Mesothelial cell of epicardium (in vitro differentiated cells): Measurements from ENCODE around the gene HIVEP3. TPM values are rescaled to one million over a fixed set of nuclear protein-coding genes. Genes with fewer than 3 reads are reported as not detected.

ENCODE experiments used
- DNase-seq, 2 experiments: peaks; one replicate each; pipeline ENCODE4 v3.0.0; 2021; ENCODE audit warnings: low spot score in 2 of 2; ENCODE audit not compliant: unreplicated experiment in 2 of 2
- H3K27ac Mint-ChIP-seq: 2 replicates; pipeline ENCODE4 v1.8.0; 2021; ENCODE audit warnings: mixed read lengths
- H3K27me3 Mint-ChIP-seq: 2 replicates; pipeline ENCODE4 v1.8.0; 2021; ENCODE audit warnings: low read depth, mixed read lengths
- H3K36me3 Mint-ChIP-seq: 2 replicates; pipeline ENCODE4 v1.8.0; 2021; ENCODE audit warnings: mixed read lengths
- H3K4me1 Mint-ChIP-seq: 2 replicates; pipeline ENCODE4 v1.8.0; 2021; ENCODE audit warnings: mixed read lengths
- H3K4me3 Mint-ChIP-seq: 2 replicates; pipeline ENCODE4 v1.8.0; 2021; ENCODE audit warnings: mild to moderate bottlenecking, moderate library complexity, mixed read lengths
- H3K9me3 Mint-ChIP-seq: 2 replicates; pipeline ENCODE4 v1.8.0; 2021; ENCODE audit warnings: mixed read lengths
- CTCF ChIP-seq: fragments of 200-600 bp; sonication (generic); IDR thresholded peaks from one replicate; pipeline ENCODE4 v1.5.0; 2021; ENCODE audit warnings: antibody characterized with exemption; ENCODE audit not compliant: unreplicated experiment
- total RNA-seq: library from RNA; stranded (reverse); gene quantifications from 3 replicates; pipeline ENCODE4 v1.2.1, GENCODE V29; 2021

The HIVEP3 gene
- total RNA-seq, 1 donor from 2014 or later, result 8.9 TPM

GRCh38 chr1:41534181-41535076, 384.3 kb downstream of the HIVEP3 start:
- Mint-ChIP-seq H3K4me1 (peaks cover 13% of the 10 kb centered on the region), H3K9me3 (no peaks in the 10 kb centered on the region), H3K4me3 (no peak overlapping the region), H3K27me3 (peaks cover 33% of the 10 kb centered on the region), H3K27ac (no peak overlapping the region), H3K36me3 (no peaks in the 10 kb centered on the region)
- no peak for TF ChIP-seq CTCF
- peak in 1 of 2 experiments; percentile 33 for DNase-seq

- Mint-ChIP-seq H3K36me3 (no peaks in the 10 kb centered on the region), H3K27ac (no peak overlapping the region), H3K27me3 (peaks cover 31% of the 10 kb centered on the region), H3K4me1 (peaks cover 13% of the 10 kb centered on the region), H3K9me3 (no peaks in the 10 kb centered on the region), H3K4me3 (no peak overlapping the region)
- DNase-seq, result peak in 1 of 2 experiments; percentile 5
- no peak for TF ChIP-seq CTCF
Observed at GRCh38 chr1:41533731-41534080, 385.0 kb downstream of the HIVEP3 start.

- peaks cover 31% of the 10 kb centered on the region for H3K27me3 Mint-ChIP-seq
- peak in 1 of 2 experiments; percentile 22 for DNase-seq
- no peak overlapping the region for H3K4me3 Mint-ChIP-seq
- H3K4me1 Mint-ChIP-seq, result peaks cover 13% of the 10 kb centered on the region
- H3K9me3 Mint-ChIP-seq, result no peaks in the 10 kb centered on the region
- no peak overlapping the region for H3K27ac Mint-ChIP-seq
- TF ChIP-seq CTCF, result no peak
- no peaks in the 10 kb centered on the region for H3K36me3 Mint-ChIP-seq
Observed at GRCh38 chr1:41533016-41533730, 385.5 kb downstream of the HIVEP3 start.

- no peak for TF ChIP-seq CTCF
- Mint-ChIP-seq H3K4me3 (no peak overlapping the region), H3K27ac (no peak overlapping the region), H3K27me3 (peaks cover 31% of the 10 kb centered on the region), H3K4me1 (peaks cover 6% of the 10 kb centered on the region), H3K9me3 (no peaks in the 10 kb centered on the region), H3K36me3 (no peaks in the 10 kb centered on the region)
- peak in 1 of 2 experiments; percentile 9 for DNase-seq
Observed at GRCh38 chr1:41532206-41532975, 386.3 kb downstream of the HIVEP3 start.

GRCh38 chr1:41530411-41530810, 388.3 kb downstream of the HIVEP3 start:
- Mint-ChIP-seq H3K4me1 (no peaks in the 10 kb centered on the region), H3K9me3 (no peaks in the 10 kb centered on the region), H3K4me3 (no peak overlapping the region), H3K36me3 (no peaks in the 10 kb centered on the region), H3K27me3 (peaks cover 31% of the 10 kb centered on the region), H3K27ac (no peak overlapping the region)
- no peak for DNase-seq
- no peak for TF ChIP-seq CTCF
